HG03469 (cell line): ENCODE measurements around the gene PRDX5.

Experiments
- ATAC-seq: cut with Tn5 transposase; IDR thresholded peaks from one replicate; pipeline ENCODE4 v1.9.1; 2021; ENCODE audit warnings: mild to moderate bottlenecking, moderate library complexity, moderate number of reproducible peaks; ENCODE audit not compliant: unreplicated experiment

Gene PRDX5

DNA sequence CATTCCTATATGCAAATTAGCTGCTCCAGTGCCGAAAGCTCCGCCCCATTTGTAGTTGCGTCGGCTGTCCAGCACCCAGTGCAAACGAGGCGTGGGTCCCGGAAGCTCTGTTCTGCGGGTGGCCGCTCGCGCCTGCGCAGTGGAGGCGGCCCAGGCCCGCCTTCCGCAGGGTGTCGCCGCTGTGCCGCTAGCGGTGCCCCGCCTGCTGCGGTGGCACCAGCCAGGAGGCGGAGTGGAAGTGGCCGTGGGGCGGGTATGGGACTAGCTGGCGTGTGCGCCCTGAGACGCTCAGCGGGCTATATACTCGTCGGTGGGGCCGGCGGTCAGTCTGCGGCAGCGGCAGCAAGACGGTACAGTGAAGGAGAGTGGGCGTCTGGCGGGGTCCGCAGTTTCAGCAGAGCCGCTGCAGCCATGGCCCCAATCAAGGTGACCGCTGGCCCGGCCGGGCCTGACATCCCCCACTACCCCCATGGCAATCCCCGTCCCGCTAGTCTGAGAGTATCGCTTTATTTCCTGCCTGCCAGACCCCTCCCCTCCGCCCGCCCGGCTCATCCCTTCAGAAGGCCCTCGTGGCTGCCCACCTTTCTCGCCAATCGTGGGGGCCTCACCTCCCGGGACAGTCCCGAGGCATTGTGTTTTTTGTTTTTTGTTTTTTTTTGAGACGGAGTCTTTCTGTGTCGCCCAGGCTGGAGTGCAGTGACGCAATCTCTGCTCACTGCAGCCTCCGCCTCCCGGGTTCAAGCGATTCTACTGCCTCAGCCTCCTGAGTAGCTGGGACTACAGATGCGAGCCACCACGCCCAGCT is at the start of gene PRDX5:
TSS of gene PRDX5 (plus strand) at position 161 of the 805 bp plus-strand sequence. CDS start at position 256, 95 bp downstream.
- peak; percentile 45 for ATAC-seq

- ATAC-seq = no peak
These were observed 48.9 kb upstream of the PRDX5 start for GRCh38 chr11:64268893-64269539.

DNA sequence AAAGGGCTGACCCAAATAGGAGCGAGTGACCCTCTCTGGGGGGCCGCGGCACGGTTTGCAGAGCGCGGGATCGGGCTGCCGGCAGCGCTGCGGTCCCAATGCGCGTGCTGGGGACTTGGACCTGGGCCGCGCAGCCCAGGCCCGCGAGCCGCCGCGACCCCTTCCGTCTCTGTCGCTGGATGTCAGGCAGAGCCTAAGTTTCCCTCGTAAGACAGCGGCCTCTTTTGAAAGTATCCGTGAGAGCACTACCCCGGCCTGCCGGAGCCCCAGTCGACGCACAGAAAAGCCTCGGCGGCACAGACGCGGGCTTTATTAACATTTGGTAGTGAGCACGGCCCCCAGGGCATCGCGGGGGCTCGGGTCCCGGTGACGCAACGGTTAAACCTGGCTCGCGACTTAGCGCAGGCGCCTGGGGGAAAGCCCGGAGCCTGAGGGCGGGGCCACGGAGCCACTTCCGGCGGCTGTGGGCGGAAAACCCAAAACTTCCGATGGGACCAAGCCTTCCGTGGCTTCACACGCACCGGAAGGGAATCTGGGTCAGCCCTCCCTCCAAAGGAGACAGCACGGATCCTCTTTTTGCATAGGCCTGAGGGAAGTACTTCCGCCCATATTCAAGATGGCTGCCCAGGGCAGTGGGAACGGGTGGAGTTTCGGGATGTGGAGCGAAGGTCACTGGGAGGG is 48.2 kb upstream of the PRDX5 start:
- peak; percentile 49 for ATAC-seq

GRCh38 chr11:64275031-64275800 is 42.7 kb upstream of the PRDX5 start:
- no peak for ATAC-seq

DNA sequence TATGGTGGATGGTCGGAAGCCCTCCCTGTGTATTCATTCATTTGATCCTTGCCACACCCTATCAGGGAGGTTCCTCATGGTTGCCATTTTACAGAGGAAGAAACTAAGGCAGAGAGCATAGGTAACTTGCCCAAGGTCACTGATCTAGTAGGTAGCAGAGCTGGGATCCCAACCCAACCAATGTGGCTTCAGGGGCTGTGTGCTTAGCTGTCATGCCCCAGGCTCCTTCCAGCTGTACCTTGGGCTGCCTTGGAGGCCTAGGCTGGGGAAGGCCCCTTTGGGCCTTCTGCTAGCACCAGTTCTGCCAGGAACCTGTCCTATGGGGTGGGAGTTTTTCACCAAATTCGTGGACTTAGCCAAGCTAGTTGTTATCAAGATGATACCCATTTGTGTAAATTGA is 42.1 kb upstream of the PRDX5 start:
- no peak for ATAC-seq

GRCh38 chr11:64276653-64277431 is 41.1 kb upstream of the PRDX5 start:
- no peak for ATAC-seq

DNA sequence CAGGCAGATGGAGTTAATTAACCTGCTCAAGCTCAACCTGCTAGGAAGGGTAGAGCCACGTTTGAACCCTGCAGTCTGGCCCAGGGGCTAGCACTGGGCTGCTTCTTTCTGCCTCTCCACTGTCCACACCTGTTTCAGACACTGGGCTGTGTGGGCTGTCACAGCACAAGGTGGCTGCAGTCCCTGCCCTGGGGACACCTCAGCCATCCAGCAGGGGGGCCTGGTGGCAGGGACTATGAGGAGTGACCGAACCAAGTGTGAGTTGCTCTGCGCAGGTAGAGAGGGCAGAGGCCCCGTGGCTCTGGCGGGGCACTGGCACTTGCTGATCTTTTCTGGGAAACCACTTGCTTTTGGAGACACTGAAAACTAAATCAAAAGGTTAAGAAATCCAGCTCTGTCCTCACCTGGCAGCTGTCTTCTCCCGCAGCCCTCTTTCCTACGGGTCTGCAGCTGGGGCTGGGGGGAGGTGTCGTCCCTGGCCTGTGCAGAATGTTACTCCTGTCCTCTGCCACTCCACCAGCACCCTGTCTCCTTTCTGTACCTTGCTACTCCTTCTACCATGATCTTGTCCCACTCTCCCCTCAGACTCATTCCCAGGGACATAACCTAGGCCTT is 39.2 kb upstream of the PRDX5 start:
- no peak for ATAC-seq

DNA sequence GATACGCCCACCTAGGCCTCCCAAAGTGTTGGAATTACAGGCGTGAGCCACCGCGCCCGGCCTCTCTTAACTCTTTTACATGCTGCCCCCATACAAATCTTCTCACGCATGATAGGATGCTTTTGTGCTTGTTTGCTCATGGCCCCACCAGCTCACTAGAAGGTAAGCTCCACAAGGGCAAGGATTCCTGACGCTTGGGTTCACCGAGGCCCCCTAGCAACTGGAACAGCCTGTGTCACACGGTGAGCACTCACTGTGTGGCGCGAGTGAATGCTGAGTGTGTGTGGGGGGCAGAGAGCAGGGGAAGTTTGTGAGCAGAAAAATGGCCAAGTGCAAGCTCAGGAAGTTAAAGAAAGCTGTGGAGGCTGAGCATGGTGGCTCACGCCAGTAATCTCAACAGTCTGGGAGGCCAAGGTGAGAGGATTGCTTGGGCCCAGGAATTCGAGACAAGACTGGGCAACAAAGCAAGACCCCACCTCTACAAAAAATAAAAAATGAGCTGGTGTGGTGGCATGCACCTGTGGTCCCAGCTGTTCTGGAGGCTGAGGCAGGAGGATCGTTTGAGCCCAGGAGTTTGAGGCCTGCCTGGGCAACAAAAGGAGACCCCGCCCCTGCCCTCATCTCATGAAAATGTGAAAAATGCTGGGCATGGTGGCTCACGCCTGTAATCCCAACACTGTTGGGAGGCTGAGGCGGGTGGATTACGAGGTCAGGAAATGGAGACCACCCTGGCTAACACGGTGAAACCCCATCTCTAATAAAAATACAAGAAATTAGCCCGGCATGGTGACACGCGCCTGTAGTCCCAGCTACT is 35.8 kb upstream of the PRDX5 start:
- ATAC-seq = no peak

DNA sequence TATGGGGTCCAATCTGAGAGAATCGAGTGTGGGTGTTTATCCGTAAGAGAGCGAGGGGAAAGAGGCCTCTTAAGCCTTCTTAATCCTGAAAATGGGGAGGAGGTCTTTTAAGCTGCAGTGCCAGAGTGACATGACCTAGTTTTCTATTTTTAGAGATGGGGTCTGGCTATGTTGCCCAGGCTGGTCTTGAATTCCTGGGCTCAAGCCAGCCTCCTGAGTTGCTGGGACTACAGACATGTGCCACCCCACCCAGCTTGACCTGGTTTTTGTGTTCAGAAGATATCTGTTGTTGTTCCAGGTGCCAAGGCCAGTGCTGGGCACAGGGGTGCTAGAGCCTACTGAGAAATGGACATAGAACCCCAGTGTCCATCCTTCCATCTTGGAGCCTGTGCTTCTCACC is 34.8 kb upstream of the PRDX5 start:
- no peak for ATAC-seq

GRCh38 chr11:64284048-64284961 is 33.6 kb upstream of the PRDX5 start, which contains the start of gene BAD:
TSS of gene BAD (minus strand) at chr11:64284665. CDS start at chr11:64284368, 297 bp downstream.
- peak; percentile 43 for ATAC-seq

GRCh38 chr11:64284962-64285884 is 32.7 kb upstream of the PRDX5 start, which contains the start of gene GPR137:
TSS of gene GPR137 (plus strand) at chr11:64285848. CDS start at chr11:64286525, 677 bp downstream.
- ATAC-seq = peak; percentile 49

GRCh38 chr11:64285885-64286800 is 31.8 kb upstream of the PRDX5 start:
- ATAC-seq = no peak

GRCh38 chr11:64286801-64287159 is 31.1 kb upstream of the PRDX5 start:
- ATAC-seq = no peak

- no peak for ATAC-seq
These were observed 30.1 kb upstream of the PRDX5 start for GRCh38 chr11:64287676-64288352.

DNA sequence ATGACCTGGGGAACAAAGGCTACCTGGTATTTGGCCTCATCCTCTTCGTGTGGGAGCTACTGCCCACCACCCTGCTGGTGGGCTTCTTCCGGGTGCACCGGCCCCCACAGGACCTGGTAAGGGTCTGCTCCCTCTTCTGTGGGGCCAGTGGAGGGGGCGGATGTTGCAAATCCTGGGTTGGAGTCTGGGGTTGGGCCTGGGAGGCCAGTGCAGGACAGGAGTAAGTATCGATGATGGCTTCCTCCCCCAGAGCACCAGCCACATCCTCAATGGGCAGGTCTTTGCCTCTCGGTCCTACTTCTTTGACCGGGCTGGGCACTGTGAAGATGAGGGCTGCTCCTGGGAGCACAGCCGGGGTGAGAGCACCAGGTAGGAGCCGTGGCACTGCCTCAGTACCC is 29.6 kb upstream of the PRDX5 start:
- ATAC-seq = no peak
